ENCODE data around the gene AOPEP.
A peak's percentile ranks its signal among the peaks of the same experiment; 100 is the strongest.

Gene AOPEP

GRCh38 chr9:94913550-94913949 is 187.1 kb downstream of the AOPEP start:
- no peak for DNase-seq
- TF ChIP-seq, protein P1, sequence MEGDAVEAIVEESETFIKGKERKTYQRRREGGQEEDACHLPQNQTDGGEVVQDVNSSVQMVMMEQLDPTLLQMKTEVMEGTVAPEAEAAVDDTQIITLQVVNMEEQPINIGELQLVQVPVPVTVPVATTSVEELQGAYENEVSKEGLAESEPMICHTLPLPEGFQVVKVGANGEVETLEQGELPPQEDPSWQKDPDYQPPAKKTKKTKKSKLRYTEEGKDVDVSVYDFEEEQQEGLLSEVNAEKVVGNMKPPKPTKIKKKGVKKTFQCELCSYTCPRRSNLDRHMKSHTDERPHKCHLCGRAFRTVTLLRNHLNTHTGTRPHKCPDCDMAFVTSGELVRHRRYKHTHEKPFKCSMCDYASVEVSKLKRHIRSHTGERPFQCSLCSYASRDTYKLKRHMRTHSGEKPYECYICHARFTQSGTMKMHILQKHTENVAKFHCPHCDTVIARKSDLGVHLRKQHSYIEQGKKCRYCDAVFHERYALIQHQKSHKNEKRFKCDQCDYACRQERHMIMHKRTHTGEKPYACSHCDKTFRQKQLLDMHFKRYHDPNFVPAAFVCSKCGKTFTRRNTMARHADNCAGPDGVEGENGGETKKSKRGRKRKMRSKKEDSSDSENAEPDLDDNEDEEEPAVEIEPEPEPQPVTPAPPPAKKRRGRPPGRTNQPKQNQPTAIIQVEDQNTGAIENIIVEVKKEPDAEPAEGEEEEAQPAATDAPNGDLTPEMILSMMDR (IDR thresholded peaks at IDR 0.05; ENCODE audit: low read depth, low read length), result no peak
- Histone ChIP-seq H3K9me3 (no peaks in the 10 kb centered on the region), H3K4me1 (peaks cover 84% of the 10 kb centered on the region), H3K36me3 (no peaks in the 10 kb centered on the region), H3K27me3 (no peaks in the 10 kb centered on the region), H3K4me3 (ENCODE audit: low read depth, low read length) (no peak overlapping the region)

- peak; percentile 38 for DNase-seq
- Histone ChIP-seq H3K9me3 (no peaks in the 10 kb centered on the region), H3K4me3 (ENCODE audit: low read depth, low read length) (no peak overlapping the region), H3K36me3 (no peaks in the 10 kb centered on the region), H3K27me3 (no peaks in the 10 kb centered on the region), H3K4me1 (peaks cover 74% of the 10 kb centered on the region)
- TF ChIP-seq, protein P1 (IDR thresholded peaks at IDR 0.05; ENCODE audit: low read depth, low read length), result no peak
These were observed 189.3 kb downstream of the AOPEP start for GRCh38 chr9:94915476-94916450.

GRCh38 chr9:94916956-94917355 is 190.5 kb downstream of the AOPEP start:
- Histone ChIP-seq H3K9me3 (no peaks in the 10 kb centered on the region), H3K4me1 (peaks cover 74% of the 10 kb centered on the region), H3K36me3 (no peaks in the 10 kb centered on the region), H3K4me3 (ENCODE audit: low read depth, low read length) (no peak overlapping the region), H3K27me3 (no peaks in the 10 kb centered on the region)
- TF ChIP-seq, protein P1 (IDR thresholded peaks at IDR 0.05; ENCODE audit: low read depth, low read length), result no peak
- no peak for DNase-seq

DNA sequence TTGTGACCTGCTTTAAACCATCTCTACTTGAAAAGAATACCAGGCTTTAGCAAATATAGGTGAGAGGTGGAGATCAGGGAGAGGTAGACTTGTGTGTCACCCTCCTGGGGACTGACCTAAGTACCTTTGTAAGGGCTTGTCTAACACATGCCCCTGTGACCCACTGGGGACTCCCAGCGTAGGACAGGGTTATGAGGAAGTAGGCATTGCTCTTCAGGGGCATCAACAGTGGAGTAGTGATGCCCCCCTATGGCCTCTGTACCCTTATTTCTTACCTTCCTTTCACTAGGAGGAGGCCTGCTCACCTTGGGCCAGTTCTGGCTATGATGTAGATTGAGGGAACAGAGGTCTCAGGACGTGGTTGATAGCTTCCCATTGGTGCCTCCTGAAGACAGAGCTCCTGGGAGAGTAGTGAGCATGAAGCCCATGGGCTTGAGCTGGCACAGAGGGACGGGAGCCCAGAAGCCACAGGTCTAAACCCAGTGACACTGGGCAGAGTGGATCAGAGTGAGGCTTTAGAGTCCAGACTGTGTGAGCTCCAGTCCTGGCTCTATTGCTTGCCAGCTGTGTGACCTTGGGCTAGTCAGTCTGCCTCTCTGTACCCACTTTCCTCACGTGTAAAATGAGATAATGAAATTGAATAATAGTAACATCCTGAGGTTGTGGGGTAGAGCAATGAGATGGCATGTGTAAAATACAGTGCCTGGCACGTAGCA is 191.7 kb downstream of the AOPEP start:
- TF ChIP-seq, protein P1 (IDR thresholded peaks at IDR 0.05; ENCODE audit: low read depth, low read length), result no peak
- H3K27me3 ChIP-seq, result no peaks in the 10 kb centered on the region
- H3K9me3 ChIP-seq, result no peaks in the 10 kb centered on the region
- H3K36me3 ChIP-seq, result no peaks in the 10 kb centered on the region
- DNase-seq, result no peak
- H3K4me1 ChIP-seq, result peaks cover 76% of the 10 kb centered on the region
- H3K4me3 ChIP-seq (ENCODE audit: low read depth, low read length), result no peak overlapping the region

DNA sequence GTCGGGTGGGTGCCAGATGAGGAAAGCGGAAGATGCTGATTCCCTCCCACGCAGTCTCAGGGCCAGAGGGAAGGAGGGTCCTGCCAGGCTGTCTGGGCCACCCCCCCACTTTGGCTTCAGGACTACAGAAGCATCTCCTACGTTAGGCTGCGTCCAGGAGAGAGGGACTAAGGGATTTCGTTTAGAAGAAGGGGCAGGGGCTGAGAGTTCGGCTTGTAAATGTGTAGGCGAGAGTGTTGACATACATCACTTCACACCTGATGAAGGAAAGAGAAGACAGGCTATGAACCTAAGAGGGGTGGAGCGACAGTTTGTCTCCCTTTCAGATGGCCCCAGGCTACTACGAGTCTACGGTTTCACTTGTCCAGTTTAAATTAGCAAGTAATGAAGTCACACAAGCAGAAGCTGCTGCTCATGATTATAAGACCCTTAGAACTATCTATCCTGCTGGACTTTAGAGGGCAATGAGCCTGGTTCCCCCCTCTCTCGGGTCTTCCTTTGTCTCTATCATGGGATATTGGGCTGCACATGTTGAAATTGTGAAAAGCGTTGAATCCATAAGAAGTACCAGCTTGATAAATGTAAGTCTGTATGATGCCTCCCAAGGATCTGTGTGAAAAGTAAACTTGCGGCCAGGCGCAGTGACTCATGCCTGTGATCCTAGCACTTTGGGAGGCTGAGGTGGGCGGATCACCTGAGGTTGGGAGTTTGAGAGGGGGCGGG is 193.0 kb downstream of the AOPEP start:
- no peaks in the 10 kb centered on the region for H3K9me3 ChIP-seq
- DNase-seq, result no peak
- peaks cover 72% of the 10 kb centered on the region for H3K4me1 ChIP-seq
- TF ChIP-seq, protein P1 (IDR thresholded peaks at IDR 0.05; ENCODE audit: low read depth, low read length), result no peak
- no peaks in the 10 kb centered on the region for H3K27me3 ChIP-seq
- no peaks in the 10 kb centered on the region for H3K36me3 ChIP-seq
- H3K4me3 ChIP-seq (ENCODE audit: low read depth, low read length), result no peak overlapping the region
